C4-2B (cell line): Measurements from ENCODE around the gene GFPT2.

Source experiments
- H3K27ac ChIP-seq: fragments of 450-650 bp; 2 replicates; pipeline ENCODE4 v1.5.1; 2017
- ZFX ChIP-seq: fragments of 450-650 bp; IDR thresholded peaks from 2 replicates; pipeline ENCODE4 v1.6.1; 2017
- TF ChIP-seq, protein P1 (sequence below): fragments of 450-650 bp; conservative IDR thresholded peaks from 2 replicates; pipeline ENCODE4 v1.5.1; 2017; ENCODE audit warnings: mild to moderate bottlenecking

GFPT2 gene

DNA sequence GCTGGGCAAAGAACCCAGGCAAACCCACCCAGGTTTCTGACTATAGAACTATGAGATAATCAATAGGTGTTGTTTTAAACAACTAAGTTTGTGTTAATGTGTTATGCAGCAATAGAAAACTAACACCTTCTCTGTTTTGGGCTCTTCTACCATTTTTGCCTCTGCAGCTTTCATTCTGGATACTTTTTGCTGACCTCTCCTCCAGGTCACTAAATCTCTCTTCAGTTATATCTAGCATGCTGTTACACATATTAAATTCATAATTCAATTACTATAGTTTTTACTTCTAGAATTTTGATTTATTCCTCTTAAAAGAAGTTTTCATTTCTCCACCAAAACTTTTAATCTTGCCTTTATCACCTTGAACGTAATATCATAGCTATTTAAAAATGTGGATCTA lies 78.4 kb downstream of the GFPT2 start:
- no peak for TF ChIP-seq ZFX
- TF ChIP-seq, protein P1, sequence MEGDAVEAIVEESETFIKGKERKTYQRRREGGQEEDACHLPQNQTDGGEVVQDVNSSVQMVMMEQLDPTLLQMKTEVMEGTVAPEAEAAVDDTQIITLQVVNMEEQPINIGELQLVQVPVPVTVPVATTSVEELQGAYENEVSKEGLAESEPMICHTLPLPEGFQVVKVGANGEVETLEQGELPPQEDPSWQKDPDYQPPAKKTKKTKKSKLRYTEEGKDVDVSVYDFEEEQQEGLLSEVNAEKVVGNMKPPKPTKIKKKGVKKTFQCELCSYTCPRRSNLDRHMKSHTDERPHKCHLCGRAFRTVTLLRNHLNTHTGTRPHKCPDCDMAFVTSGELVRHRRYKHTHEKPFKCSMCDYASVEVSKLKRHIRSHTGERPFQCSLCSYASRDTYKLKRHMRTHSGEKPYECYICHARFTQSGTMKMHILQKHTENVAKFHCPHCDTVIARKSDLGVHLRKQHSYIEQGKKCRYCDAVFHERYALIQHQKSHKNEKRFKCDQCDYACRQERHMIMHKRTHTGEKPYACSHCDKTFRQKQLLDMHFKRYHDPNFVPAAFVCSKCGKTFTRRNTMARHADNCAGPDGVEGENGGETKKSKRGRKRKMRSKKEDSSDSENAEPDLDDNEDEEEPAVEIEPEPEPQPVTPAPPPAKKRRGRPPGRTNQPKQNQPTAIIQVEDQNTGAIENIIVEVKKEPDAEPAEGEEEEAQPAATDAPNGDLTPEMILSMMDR, result no peak
- no peak overlapping the region for H3K27ac ChIP-seq

DNA sequence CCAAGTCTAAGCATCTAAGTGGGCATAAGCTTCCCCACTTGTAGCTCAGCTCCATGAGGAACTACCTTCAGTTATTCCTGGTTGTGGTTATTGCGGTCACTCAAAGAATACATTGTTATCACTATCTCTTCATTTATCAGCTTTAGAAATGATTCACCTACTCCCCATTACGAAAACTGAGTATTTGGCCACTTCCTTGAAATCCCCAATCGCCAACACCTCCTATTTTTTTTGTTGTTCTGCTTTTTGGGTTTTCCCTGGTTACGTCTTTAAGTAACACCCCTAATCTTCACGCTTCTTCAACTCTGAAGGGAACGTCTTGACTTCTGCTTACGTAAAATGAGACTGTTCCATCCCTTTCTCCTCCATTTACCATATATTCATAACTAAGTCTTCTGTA lies 81.9 kb downstream of the GFPT2 start:
- no peak for TF ChIP-seq ZFX
- TF ChIP-seq, protein P1, result no peak
- no peak overlapping the region for H3K27ac ChIP-seq

DNA sequence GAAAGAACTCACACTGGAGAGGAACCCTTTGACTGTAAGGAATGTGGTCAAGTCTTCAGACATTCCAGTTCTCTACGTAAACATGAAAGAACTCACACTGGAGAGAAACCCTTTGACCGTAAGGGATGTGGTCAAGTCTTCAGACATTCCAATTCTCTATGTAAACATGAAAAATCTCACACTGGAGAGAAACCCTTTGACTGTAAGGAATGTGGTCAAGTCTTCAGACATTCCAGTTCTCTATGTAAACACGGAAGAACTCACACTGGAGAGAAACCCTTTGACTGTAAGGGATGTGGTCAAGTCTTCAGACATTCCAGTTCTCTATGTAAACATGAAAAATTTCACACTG lies 93.9 kb downstream of the GFPT2 start:
- H3K27ac ChIP-seq, result no peak overlapping the region
- TF ChIP-seq, protein P1, result no peak
- no peak for TF ChIP-seq ZFX

DNA sequence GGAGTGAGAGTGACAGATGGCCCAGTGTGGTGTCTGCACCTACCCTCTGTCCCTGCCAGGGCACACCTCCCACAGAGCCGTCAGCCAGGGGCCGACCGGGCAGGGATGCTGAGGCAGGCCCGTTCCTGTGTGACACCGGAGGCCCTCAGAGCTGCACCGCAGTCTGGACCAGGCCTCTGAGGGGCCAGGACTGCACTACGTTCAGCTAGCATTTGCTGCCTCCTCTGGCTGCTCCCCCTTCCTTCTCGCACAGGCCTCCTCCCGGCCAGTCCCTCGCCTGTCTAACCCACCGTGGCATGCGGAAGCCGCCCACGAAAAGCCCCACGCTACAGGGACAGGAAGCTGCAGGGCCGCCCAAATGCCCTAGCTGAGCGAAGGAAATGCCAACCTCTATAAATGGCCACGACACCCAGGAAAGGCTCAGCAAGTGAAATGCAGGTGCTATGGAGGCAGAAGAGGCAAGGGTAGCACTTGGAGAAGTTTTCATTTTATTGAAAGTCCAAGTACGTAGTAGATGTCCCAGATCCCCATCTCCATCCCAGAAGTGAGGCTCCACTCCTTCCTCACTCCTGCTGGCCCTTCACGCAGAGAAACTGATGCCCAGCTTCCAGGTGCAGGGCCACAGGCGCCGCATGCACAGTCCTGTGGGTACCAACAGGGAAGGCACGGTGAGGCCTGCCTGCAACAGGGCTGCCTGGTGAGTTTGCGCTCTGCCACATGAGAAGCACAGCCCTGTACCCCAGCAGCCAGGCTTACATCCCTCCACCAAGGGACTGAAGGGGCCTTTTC lies 99.9 kb downstream of the GFPT2 start:
- TF ChIP-seq ZFX, result no peak
- TF ChIP-seq, protein P1, result no peak
- no peak overlapping the region for H3K27ac ChIP-seq

DNA sequence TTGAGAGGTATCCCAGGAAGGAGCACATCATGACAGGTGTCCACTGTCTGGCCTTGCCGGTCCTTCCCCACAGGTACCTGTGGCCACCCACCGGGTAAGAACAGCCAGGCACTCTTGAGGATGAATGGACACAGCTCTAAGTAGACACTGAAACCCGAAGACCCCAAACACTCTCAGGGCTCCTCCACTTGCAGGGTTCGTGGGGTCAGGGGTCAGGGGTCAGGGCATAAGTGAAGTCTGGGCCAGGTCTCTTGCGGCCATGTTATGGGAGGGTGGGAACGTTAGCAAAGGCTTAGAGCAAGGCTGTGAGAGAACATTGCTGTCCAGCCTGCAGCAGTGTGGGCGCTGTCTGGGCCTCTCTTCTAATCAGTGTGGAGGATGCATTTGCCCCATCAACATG lies 101.2 kb downstream of the GFPT2 start:
- TF ChIP-seq, protein P1, result no peak
- no peak for TF ChIP-seq ZFX

DNA sequence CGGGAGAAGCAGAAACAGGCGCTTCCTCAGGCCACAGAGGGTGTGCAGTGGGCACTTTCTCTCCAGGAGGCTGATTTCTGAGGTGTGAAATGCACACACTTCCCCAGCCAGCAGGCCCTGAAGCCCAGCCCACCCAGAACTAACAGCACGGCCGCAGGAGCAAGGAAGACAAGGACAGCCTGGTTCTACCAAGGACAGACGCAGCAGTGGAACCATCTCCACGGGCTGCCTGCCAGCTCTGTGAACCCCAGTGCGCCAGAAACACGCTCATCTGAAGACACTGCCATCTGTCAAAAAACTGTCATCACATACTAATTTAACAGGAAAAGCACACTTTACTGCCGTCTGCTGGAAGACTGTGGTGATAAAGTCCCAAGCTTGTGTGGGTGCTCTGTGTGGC lies 102.0 kb downstream of the GFPT2 start:
- TF ChIP-seq, protein P1, result no peak
- TF ChIP-seq ZFX, result no peak
- H3K27ac ChIP-seq, result no peak overlapping the region

More for the DNA sequence above, 101.2 kb downstream of the GFPT2 start:
- no peak overlapping the region for H3K27ac ChIP-seq
